Measurements from ENCODE around the gene KRT31. TPM values are rescaled to one million over a fixed set of nuclear protein-coding genes. Genes with fewer than 3 reads are reported as not detected.
"Not testable (repeated sequence)": the region's sequence is repeated elsewhere in the genome, so short reads cannot be mapped to it uniquely, and the experiment has no call there.

KRT31 gene
- polyA plus RNA-seq, 3 donors: not detected

GRCh38 chr17:41351177-41351576, 46.2 kb downstream of the KRT31 start:
- no peak for TF ChIP-seq CTCF (IDR thresholded peaks at IDR 0.05)
- DNase-seq: no peak
- H4K20me1 ChIP-seq (ENCODE audit: insufficient read depth, low read length): no peaks in the 10 kb centered on the region
- peaks cover 0 to under 1% of the 10 kb centered on the region in 2 donors for H3K27me3 ChIP-seq (ENCODE audit: control insufficient read depth in 2 of 2, insufficient read depth in 2 of 2, low read length in 2 of 2)
- no peak overlapping the region for H3K4me3 ChIP-seq (replicated peaks in 1 of 3; ENCODE audit: low read depth in 2 of 3, low read length in 3 of 3)
- H3K79me2 ChIP-seq (ENCODE audit: insufficient read depth, low read length): no peaks in the 10 kb centered on the region
- Mint-ChIP-seq H3K9me3 (peaks cover 0 to 1% (median 0%) of the 10 kb centered on the region in 7 donors), H3K36me3 (no peaks in the 10 kb centered on the region), H3K4me3 (no peak overlapping the region), H3K27me3 (ENCODE audit: low read depth in 3 of 3) (peaks cover 2 to 6% (median 3%) of the 10 kb centered on the region in 3 donors), H3K4me1 (peaks cover 6% of the 10 kb centered on the region), H3K27ac (no peak overlapping the region)
- no peaks in the 10 kb centered on the region for H3K9me3 ChIP-seq (replicated peaks in 1 of 2; ENCODE audit: control insufficient read depth in 1 of 2, insufficient read depth in 1 of 2, low read length in 2 of 2)
- intact Hi-C loops (cut with micrococcal nuclease): no loop called here
- H3K27ac ChIP-seq (ENCODE audit: low read depth in 1 of 2, low read length in 2 of 2): no peak overlapping the region
- no peak overlapping the region for H3K9ac ChIP-seq (ENCODE audit: insufficient read depth, low read length, poor library complexity, severe bottlenecking)
- no CpG with 5 or more reads among the region's 2 CpGs for WGBS (ENCODE audit: insufficient coverage)
- no peaks in the 10 kb centered on the region for H3K36me3 ChIP-seq (replicated peaks in 1 of 2; ENCODE audit: control insufficient read depth in 1 of 2, insufficient read depth in 2 of 2, low read length in 2 of 2)
- H2AFZ ChIP-seq (ENCODE audit: insufficient read depth, low read depth, low read length, poor library complexity, severe bottlenecking): no peak overlapping the region
- H3K4me2 ChIP-seq (replicated peaks; ENCODE audit: extremely low read depth, low read length, poor library complexity, severe bottlenecking): no peak overlapping the region
- H3K4me1 ChIP-seq (ENCODE audit: control insufficient read depth in 1 of 2, insufficient read depth in 2 of 2, low read length in 2 of 2): peaks cover 0 to 5% of the 10 kb centered on the region in 2 donors

GRCh38 chr17:41350381-41350878, 47.0 kb downstream of the KRT31 start, which contains the start of gene KRT33A:
Gene KRT33A (minus strand): TSS chr17:41350828. CDS start chr17:41350767, 61 bp downstream.
- DNase-seq; H3K9me3 Mint-ChIP-seq; intact Hi-C loops (cut with micrococcal nuclease): not testable (repeated sequence)

More at GRCh38 chr17:41350381-41350878, 47.0 kb downstream of the KRT31 start, which contains the start of gene KRT33A:
- not testable (repeated sequence) for H3K27ac ChIP-seq (ENCODE audit: low read depth in 1 of 2, low read length in 2 of 2); H3K79me2 ChIP-seq (ENCODE audit: insufficient read depth, low read length); H4K20me1 ChIP-seq (ENCODE audit: insufficient read depth, low read length); H3K27me3 Mint-ChIP-seq (ENCODE audit: low read depth in 3 of 3); H3K9me3 ChIP-seq (replicated peaks in 1 of 2; ENCODE audit: control insufficient read depth in 1 of 2, insufficient read depth in 1 of 2, low read length in 2 of 2); H3K4me1 Mint-ChIP-seq; H3K4me2 ChIP-seq (replicated peaks; ENCODE audit: extremely low read depth, low read length, poor library complexity, severe bottlenecking); H3K4me1 ChIP-seq (ENCODE audit: control insufficient read depth in 1 of 2, insufficient read depth in 2 of 2, low read length in 2 of 2); H3K4me3 Mint-ChIP-seq; H3K9ac ChIP-seq (ENCODE audit: insufficient read depth, low read length, poor library complexity, severe bottlenecking); H3K4me3 ChIP-seq (replicated peaks in 1 of 3; ENCODE audit: low read depth in 2 of 3, low read length in 3 of 3); H3K27me3 ChIP-seq (ENCODE audit: control insufficient read depth in 2 of 2, insufficient read depth in 2 of 2, low read length in 2 of 2); H3K36me3 ChIP-seq (replicated peaks in 1 of 2; ENCODE audit: control insufficient read depth in 1 of 2, insufficient read depth in 2 of 2, low read length in 2 of 2); H3K36me3 Mint-ChIP-seq; H2AFZ ChIP-seq (ENCODE audit: insufficient read depth, low read depth, low read length, poor library complexity, severe bottlenecking); H3K27ac Mint-ChIP-seq
- 94% methylated on average over 13 of the region's 16 CpGs for WGBS (ENCODE audit: insufficient coverage)
